Prostate gland (tissue), 2 donors: ENCODE data around the gene STARD3NL.

Experiments used
- POLR2A ChIP-seq: fragments of 450-650 bp; IDR thresholded peaks from one replicate; pipeline ENCODE4 v1.6.1; 2016; ENCODE audit warnings: antibody characterized with exemption, mild to moderate bottlenecking
- POLR2AphosphoS5 ChIP-seq: sonication (generic); formaldehyde crosslinking; IDR thresholded peaks from one replicate; pipeline ENCODE4 v1.6.1; 2017; ENCODE audit warnings: antibody characterized with exemption
- TF ChIP-seq, protein P1 (sequence below), 4 experiments: fragments of 200-600 bp in 2 of 4; fragments of 450-650 bp in 2 of 4; sonication (generic) in 2 of 4; IDR thresholded peaks; 1 replicate in 3 of 4; 2 replicates in 1 of 4; pipeline ENCODE4 v1.5.1; 2016 to 2019; ENCODE audit warnings: antibody characterized with exemption in 4 of 4, mild to moderate bottlenecking in 2 of 4, moderate library complexity in 2 of 4

DNA sequence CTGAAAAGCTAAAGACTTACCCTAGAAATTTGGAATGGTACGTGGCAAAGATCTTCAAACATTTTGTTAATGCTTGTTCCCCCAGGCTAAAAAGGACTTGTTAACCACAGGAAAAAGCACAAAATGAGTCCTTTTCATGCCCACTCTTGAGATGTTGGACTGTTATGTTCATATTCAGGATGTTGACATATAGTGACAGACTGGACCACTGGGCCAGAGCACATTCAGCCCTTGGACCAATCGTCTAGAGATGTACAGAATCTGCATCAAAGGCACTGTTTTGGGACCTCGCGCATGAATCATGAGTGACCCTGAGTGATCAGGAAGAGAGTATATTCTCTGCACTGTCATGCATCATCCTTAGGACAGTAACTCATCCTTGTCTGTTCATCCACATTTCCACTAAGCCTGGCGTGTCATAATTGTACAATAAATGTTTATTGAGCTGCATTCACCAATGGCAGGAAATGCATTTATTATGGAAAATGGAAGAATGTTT lies 70.1 kb downstream of the STARD3NL start:
- TF ChIP-seq, protein P1, sequence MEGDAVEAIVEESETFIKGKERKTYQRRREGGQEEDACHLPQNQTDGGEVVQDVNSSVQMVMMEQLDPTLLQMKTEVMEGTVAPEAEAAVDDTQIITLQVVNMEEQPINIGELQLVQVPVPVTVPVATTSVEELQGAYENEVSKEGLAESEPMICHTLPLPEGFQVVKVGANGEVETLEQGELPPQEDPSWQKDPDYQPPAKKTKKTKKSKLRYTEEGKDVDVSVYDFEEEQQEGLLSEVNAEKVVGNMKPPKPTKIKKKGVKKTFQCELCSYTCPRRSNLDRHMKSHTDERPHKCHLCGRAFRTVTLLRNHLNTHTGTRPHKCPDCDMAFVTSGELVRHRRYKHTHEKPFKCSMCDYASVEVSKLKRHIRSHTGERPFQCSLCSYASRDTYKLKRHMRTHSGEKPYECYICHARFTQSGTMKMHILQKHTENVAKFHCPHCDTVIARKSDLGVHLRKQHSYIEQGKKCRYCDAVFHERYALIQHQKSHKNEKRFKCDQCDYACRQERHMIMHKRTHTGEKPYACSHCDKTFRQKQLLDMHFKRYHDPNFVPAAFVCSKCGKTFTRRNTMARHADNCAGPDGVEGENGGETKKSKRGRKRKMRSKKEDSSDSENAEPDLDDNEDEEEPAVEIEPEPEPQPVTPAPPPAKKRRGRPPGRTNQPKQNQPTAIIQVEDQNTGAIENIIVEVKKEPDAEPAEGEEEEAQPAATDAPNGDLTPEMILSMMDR (IDR thresholded peaks at IDR 0.05): no peak
- TF ChIP-seq POLR2AphosphoS5 (no peak), POLR2A (no peak)
